Measurements from ENCODE around the gene CCT7.

CCT7 gene

GRCh38 chr2:73292906-73293533, 58.9 kb downstream of the CCT7 start:
- no peak for DNase-seq (ENCODE audit: low read depth in 2 of 2)

GRCh38 chr2:73293534-73294171, 59.5 kb downstream of the CCT7 start, which contains the start of gene EGR4:
Gene EGR4, minus strand, starts transcription at chr2:73293548. Its CDS starts 231 bp downstream, at chr2:73293317.
- peak; percentile 80 to 87 for DNase-seq (ENCODE audit: low read depth in 2 of 2)

GRCh38 chr2:73294239-73294638, 60.1 kb downstream of the CCT7 start:
- no peak for DNase-seq (ENCODE audit: low read depth in 2 of 2)

- DNase-seq (ENCODE audit: low read depth in 2 of 2), result no peak
These were observed 61.8 kb downstream of the CCT7 start for GRCh38 chr2:73295751-73296400.

GRCh38 chr2:73297151-73297559, 63.0 kb downstream of the CCT7 start:
- no peak for DNase-seq (ENCODE audit: low read depth in 2 of 2)

GRCh38 chr2:73297586-73297985, 63.5 kb downstream of the CCT7 start:
- DNase-seq (ENCODE audit: low read depth in 2 of 2), result no peak

- DNase-seq (ENCODE audit: low read depth in 2 of 2), result no peak
These were observed 66.8 kb downstream of the CCT7 start for GRCh38 chr2:73300926-73301325.

GRCh38 chr2:73301636-73302035, 67.5 kb downstream of the CCT7 start:
- no peak for DNase-seq (ENCODE audit: low read depth in 2 of 2)
